ENCODE data around the gene RAP1B.

GRCh38 chr12:68633614-68634558, 23.2 kb downstream of the RAP1B start:
- TF ChIP-seq CTCF (IDR thresholded peaks at IDR 0.05) (no peak), EZH2 (IDR thresholded peaks at IDR 0.05) (no peak)
